Anterior cingulate cortex (tissue), 58 donors: Measurements from ENCODE around the gene TAL1.
A peak's percentile ranks its signal among the peaks of the same experiment; 100 is the strongest.
"Not testable (repeated sequence)": the region's sequence is repeated elsewhere in the genome, so short reads cannot be mapped to it uniquely, and the experiment has no call there.

Experiments
- DNase-seq, 58 donors: peaks; one replicate each; lab custom pipeline; 2025; lab: John Stamatoyannopoulos, UW

TAL1 gene

GRCh38 chr1:47213230-47213963 is 18.6 kb downstream of the TAL1 start:
- DNase-seq, result no peak

GRCh38 chr1:47212636-47213229 is 19.3 kb downstream of the TAL1 start:
- no peak for DNase-seq

GRCh38 chr1:47211796-47212269 is 20.2 kb downstream of the TAL1 start:
- DNase-seq, result peak in 6 of 58 donors; percentile 7 to 46 (median 18)

- DNase-seq, result no peak
Measured at GRCh38 chr1:47210666-47211065, 21.4 kb downstream of the TAL1 start.

GRCh38 chr1:47209725-47210325 is 22.2 kb downstream of the TAL1 start:
- no peak for DNase-seq

GRCh38 chr1:47209091-47209490 is 22.9 kb downstream of the TAL1 start:
- no peak for DNase-seq

- no peak for DNase-seq
Measured at GRCh38 chr1:47208374-47208850, 23.6 kb downstream of the TAL1 start.

GRCh38 chr1:47207803-47208373 is 24.1 kb downstream of the TAL1 start:
- DNase-seq, result no peak

- no peak for DNase-seq
Measured at GRCh38 chr1:47205918-47206317, 26.1 kb downstream of the TAL1 start.

- DNase-seq, result not testable (repeated sequence)
Measured at GRCh38 chr1:47203504-47203903, 28.5 kb downstream of the TAL1 start.

- DNase-seq, result no peak
Measured at GRCh38 chr1:47201179-47201578, 30.8 kb downstream of the TAL1 start.

GRCh38 chr1:47198214-47198613 is 33.8 kb downstream of the TAL1 start:
- no peak for DNase-seq

GRCh38 chr1:47196622-47197021 is 35.4 kb downstream of the TAL1 start:
- DNase-seq, result peak in 1 of 58 donors; percentile 35

- DNase-seq, result not testable (repeated sequence)
Measured at GRCh38 chr1:47195981-47196380, 36.0 kb downstream of the TAL1 start.

GRCh38 chr1:47194311-47194710 is 37.7 kb downstream of the TAL1 start:
- no peak for DNase-seq

- DNase-seq, result not testable (repeated sequence)
Measured at GRCh38 chr1:47193496-47193895, 38.5 kb downstream of the TAL1 start.

- peak in 50 of 58 donors; percentile 9 to 79 (median 35) for DNase-seq
Measured at GRCh38 chr1:47192458-47193384, 39.3 kb downstream of the TAL1 start.

- no peak for DNase-seq
Measured at GRCh38 chr1:47191940-47192457, 40.0 kb downstream of the TAL1 start.

GRCh38 chr1:47190857-47191256 is 41.2 kb downstream of the TAL1 start:
- DNase-seq, result no peak

- DNase-seq, result no peak
Measured at GRCh38 chr1:47190509-47190855, 41.5 kb downstream of the TAL1 start.
